CD14-positive monocyte (primary cell): ENCODE measurements around the gene PSMB11. TPM values are rescaled to one million over a fixed set of nuclear protein-coding genes. Genes with fewer than 3 reads are reported as not detected.

Experiments used
- DNase-seq, 3 donors: peaks; one replicate each; pipeline ENCODE4 v3.0.0-alpha.2; 2011 to 2022
- H2AFZ ChIP-seq: 2 replicates; pipeline ENCODE4 v1.6.0; 2012; ENCODE audit warnings: mild to moderate bottlenecking, low read depth, low read length, inconsistent platforms; ENCODE audit not compliant: insufficient read depth, poor library complexity, severe bottlenecking
- H3K27ac ChIP-seq, 2 donors: 1 replicate in 1 of 2; 2 replicates in 1 of 2; pipeline ENCODE4 v1.5.1; 2012 to 2013; ENCODE audit warnings: low read length in 2 of 2, control low read depth in 1 of 2, inconsistent platforms in 1 of 2, low read depth in 1 of 2, mild to moderate bottlenecking in 1 of 2
- H3K27me3 ChIP-seq, 2 donors: one replicate each; pipeline versions ENCODE4 v1.6.0 to v1.6.1; 2011 to 2013; ENCODE audit warnings: low read length in 2 of 2; ENCODE audit not compliant: control insufficient read depth in 2 of 2, insufficient read depth in 2 of 2
- H3K36me3 ChIP-seq, 2 donors: replicated peaks in 1 of 2; 1 replicate in 1 of 2; 2 replicates in 1 of 2; pipeline versions ENCODE4 v1.5.1 to v1.6.1; 2012 to 2013; ENCODE audit warnings: low read length in 2 of 2, control low read depth in 1 of 2, inconsistent platforms in 1 of 2, mild to moderate bottlenecking in 1 of 2; ENCODE audit not compliant: insufficient read depth in 2 of 2, control insufficient read depth in 1 of 2
- H3K4me1 ChIP-seq, 2 donors: 1 replicate in 1 of 2; 2 replicates in 1 of 2; pipeline versions ENCODE4 v1.5.1 to v1.6.1; 2012 to 2013; ENCODE audit warnings: low read length in 2 of 2, control low read depth in 1 of 2, inconsistent platforms in 1 of 2, mild to moderate bottlenecking in 1 of 2, moderate library complexity in 1 of 2; ENCODE audit not compliant: insufficient read depth in 2 of 2, control insufficient read depth in 1 of 2
- H3K4me2 ChIP-seq: replicated peaks from 2 replicates; pipeline ENCODE3; 2012; ENCODE audit warnings: low read length, moderate library complexity, mild to moderate bottlenecking; ENCODE audit not compliant: poor library complexity, severe bottlenecking; ENCODE audit errors: extremely low read depth
- H3K4me3 ChIP-seq, 3 experiments: fragments of 200-600 bp in 1 of 3; sonication (generic) in 1 of 3; replicated peaks in 1 of 3; 1 replicate in 2 of 3; 2 replicates in 1 of 3; pipeline ENCODE4 v1.5.1; 2011 to 2013; ENCODE audit warnings: low read length in 3 of 3, mild to moderate bottlenecking in 3 of 3, control low read depth in 2 of 3, low read depth in 2 of 3, inconsistent platforms in 1 of 3, moderate library complexity in 1 of 3
- H3K79me2 ChIP-seq: 2 replicates; pipeline ENCODE4 v1.6.0; 2012; ENCODE audit warnings: mild to moderate bottlenecking, control low read depth, inconsistent platforms, low read length, moderate library complexity; ENCODE audit not compliant: insufficient read depth
- H3K9ac ChIP-seq: 2 replicates; pipeline ENCODE4 v1.6.0; 2017; ENCODE audit warnings: low read length, mild to moderate bottlenecking; ENCODE audit not compliant: insufficient read depth, poor library complexity, severe bottlenecking
- H3K9me3 ChIP-seq, 2 donors: replicated peaks in 1 of 2; 1 replicate in 1 of 2; 2 replicates in 1 of 2; pipeline versions ENCODE4 v1.5.1 to v1.6.1; 2012 to 2013; ENCODE audit warnings: low read length in 2 of 2, control low read depth in 1 of 2; ENCODE audit not compliant: control insufficient read depth in 1 of 2, insufficient read depth in 1 of 2
- H4K20me1 ChIP-seq: 2 replicates; pipeline ENCODE4 v1.6.0; 2012; ENCODE audit warnings: mild to moderate bottlenecking, low read length, control low read depth, moderate library complexity; ENCODE audit not compliant: insufficient read depth
- H3K27ac Mint-ChIP-seq, 7 donors: one replicate each; pipeline ENCODE4 v1.8.0; 2020; ENCODE audit warnings: mild to moderate bottlenecking in 7 of 7, mixed read lengths in 7 of 7, moderate library complexity in 6 of 7, inconsistent platforms in 2 of 7
- H3K27me3 Mint-ChIP-seq, 3 donors: one replicate each; pipeline ENCODE4 v1.8.0; 2021 to 2022; ENCODE audit warnings: low read depth in 3 of 3, mild to moderate bottlenecking in 3 of 3, mixed read lengths in 3 of 3, moderate library complexity in 3 of 3, inconsistent platforms in 1 of 3
- H3K36me3 Mint-ChIP-seq, 2 donors: one replicate each; pipeline ENCODE4 v1.8.0; 2020; ENCODE audit warnings: mixed read lengths in 2 of 2, inconsistent platforms in 1 of 2, mild to moderate bottlenecking in 1 of 2
- H3K4me1 Mint-ChIP-seq: one replicate; pipeline ENCODE4 v1.8.0; 2020; ENCODE audit warnings: mild to moderate bottlenecking, mixed read lengths
- H3K4me3 Mint-ChIP-seq, 2 donors: one replicate each; pipeline ENCODE4 v1.8.0; 2020; ENCODE audit warnings: mild to moderate bottlenecking in 2 of 2, mixed read lengths in 2 of 2, moderate library complexity in 1 of 2
- H3K9me3 Mint-ChIP-seq, 7 donors: one replicate each; pipeline ENCODE4 v1.8.0; 2020 to 2022; ENCODE audit warnings: mixed read lengths in 7 of 7, mild to moderate bottlenecking in 6 of 7, moderate library complexity in 6 of 7, inconsistent platforms in 2 of 7
- WGBS: methylation state at CpG from one replicate; pipeline ENCODE4 v1.1.5; 2013; ENCODE audit warnings: missing lambda C conversion rate; ENCODE audit not compliant: insufficient coverage; 5-methylcytosine and 5-hydroxymethylcytosine counted together
- intact Hi-C, 2 donors: fragments of 100-400 bp; cut with micrococcal nuclease; formaldehyde crosslinking; loops; one replicate each; pipeline versions ENCODE4 v1.15.0 to v1.15.1; 2023
- polyA plus RNA-seq, 3 donors: library from polyadenylated mRNA; depleted of rRNA in 1 of 3; unstranded in 2 of 3; stranded (reverse) in 1 of 3; fragments of 300-500 nt in 2 of 3; fragments of >200 nt in 1 of 3; fragmentation: Illumina TruSeq in 2 of 3; gene quantifications; 1 replicate in 2 of 3; 2 replicates in 1 of 3; pipeline ENCODE4 v1.2.3, GENCODE V29; 2012 to 2021
- TF ChIP-seq, protein P1 (sequence below): fragments of 200-600 bp; IDR thresholded peaks from one replicate; pipeline ENCODE4 v1.8.0; 2022; ENCODE audit warnings: antibody characterized with exemption, mild to moderate bottlenecking

PSMB11 gene
- polyA plus RNA-seq, 3 donors: not detected

DNA sequence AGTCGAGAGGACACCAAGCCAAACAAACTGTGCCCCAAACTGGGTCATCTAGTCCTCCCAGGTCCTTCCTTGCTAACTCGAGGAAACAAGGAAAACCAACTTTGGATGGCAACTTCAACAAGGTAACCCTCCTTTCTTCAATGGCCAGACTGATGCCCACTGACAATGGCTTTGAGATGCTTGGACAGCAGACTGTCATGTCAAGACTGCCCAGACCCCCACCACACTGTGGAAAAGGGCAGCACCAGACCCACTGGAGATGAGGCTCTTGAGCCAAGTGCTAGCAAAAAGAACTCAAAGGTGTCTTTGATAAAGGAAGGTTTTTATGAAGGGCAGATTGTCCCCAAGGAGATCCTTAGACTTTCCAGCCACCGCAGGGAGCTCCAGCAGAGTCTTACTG lies 24.4 kb downstream of the PSMB11 start:
- H3K4me2 ChIP-seq: no peak overlapping the region
- no peaks in the 10 kb centered on the region for H3K9me3 ChIP-seq
- H3K79me2 ChIP-seq: peaks cover 47% of the 10 kb centered on the region
- peak overlapping the region in 1 of 7 donors; percentile 27 for H3K27ac Mint-ChIP-seq
- 93% methylated on average over 2 of the region's 3 CpGs for WGBS
- H3K4me1 ChIP-seq: peaks cover 22 to 26% of the 10 kb centered on the region in 2 donors
- no peak overlapping the region for H2AFZ ChIP-seq
- H3K4me3 ChIP-seq: no peak overlapping the region
- peaks cover 82% of the 10 kb centered on the region for H4K20me1 ChIP-seq
- peaks cover 0 to 1% (median 0%) of the 10 kb centered on the region in 7 donors for H3K9me3 Mint-ChIP-seq
- no peak overlapping the region for H3K9ac ChIP-seq
- no peak overlapping the region for H3K27ac ChIP-seq
- H3K27me3 ChIP-seq: no peaks in the 10 kb centered on the region
- no peak for DNase-seq
- no peak overlapping the region for H3K4me3 Mint-ChIP-seq
- H3K36me3 ChIP-seq: peaks cover 64 to 80% of the 10 kb centered on the region in 2 donors
- intact Hi-C loops: loop anchor here in 1 of 2 donors (5.0 kb wide), 2 partner anchors 41 to 121 kb away; no protein-coding TSS in a partner anchor
- H3K4me1 Mint-ChIP-seq: peaks cover 25% of the 10 kb centered on the region
- TF ChIP-seq, protein P1, sequence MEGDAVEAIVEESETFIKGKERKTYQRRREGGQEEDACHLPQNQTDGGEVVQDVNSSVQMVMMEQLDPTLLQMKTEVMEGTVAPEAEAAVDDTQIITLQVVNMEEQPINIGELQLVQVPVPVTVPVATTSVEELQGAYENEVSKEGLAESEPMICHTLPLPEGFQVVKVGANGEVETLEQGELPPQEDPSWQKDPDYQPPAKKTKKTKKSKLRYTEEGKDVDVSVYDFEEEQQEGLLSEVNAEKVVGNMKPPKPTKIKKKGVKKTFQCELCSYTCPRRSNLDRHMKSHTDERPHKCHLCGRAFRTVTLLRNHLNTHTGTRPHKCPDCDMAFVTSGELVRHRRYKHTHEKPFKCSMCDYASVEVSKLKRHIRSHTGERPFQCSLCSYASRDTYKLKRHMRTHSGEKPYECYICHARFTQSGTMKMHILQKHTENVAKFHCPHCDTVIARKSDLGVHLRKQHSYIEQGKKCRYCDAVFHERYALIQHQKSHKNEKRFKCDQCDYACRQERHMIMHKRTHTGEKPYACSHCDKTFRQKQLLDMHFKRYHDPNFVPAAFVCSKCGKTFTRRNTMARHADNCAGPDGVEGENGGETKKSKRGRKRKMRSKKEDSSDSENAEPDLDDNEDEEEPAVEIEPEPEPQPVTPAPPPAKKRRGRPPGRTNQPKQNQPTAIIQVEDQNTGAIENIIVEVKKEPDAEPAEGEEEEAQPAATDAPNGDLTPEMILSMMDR: no peak
- peaks cover 0 to 4% (median 0%) of the 10 kb centered on the region in 3 donors for H3K27me3 Mint-ChIP-seq
- H3K36me3 Mint-ChIP-seq: peaks cover 75 to 81% of the 10 kb centered on the region in 2 donors

DNA sequence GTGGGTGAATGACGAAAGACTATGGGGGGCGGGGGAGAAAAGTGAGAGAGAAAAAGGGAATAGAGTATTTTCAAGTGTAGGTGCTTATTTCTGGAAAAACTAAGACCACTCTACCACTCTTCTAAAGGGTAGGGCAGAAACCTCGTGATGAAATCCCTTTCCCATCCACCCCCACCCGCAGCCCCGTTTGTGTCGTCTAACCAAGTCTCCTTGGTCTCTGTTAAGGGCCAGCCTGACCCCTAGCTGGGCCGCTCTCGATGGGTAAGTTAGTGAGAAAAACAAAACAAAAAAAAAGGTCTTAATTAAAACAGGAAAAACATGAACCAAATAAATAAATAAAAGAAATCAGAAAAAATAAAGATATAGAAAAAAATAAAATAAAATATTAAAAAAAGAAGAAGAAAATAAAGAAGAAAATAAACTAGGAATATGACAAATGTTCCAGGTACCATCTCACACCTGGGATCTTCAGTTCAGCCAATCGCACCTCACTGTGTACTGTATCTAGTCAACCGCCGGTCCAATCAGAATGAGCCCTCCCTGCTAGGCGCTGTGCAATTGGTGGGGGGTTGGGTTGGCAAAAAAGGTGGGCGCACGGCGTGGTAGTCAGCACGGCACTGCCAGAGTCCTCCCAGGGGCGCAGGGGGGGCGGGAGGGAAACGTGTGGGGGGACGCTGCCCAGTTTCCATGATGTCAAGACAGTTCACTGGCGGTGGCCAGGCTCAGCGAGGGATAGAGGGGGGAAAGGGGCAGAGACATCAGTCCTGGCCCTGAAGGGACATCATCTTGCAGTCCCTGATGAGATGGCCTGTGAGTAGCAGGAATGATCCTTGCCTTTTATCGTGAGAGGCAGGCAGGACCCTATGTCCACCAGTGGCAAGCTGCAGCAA lies 25.1 kb downstream of the PSMB11 start:
- peaks cover 75 to 78% of the 10 kb centered on the region in 2 donors for H3K36me3 Mint-ChIP-seq
- H3K79me2 ChIP-seq: peaks cover 55% of the 10 kb centered on the region
- H3K4me3 Mint-ChIP-seq: no peak overlapping the region
- H3K27ac ChIP-seq: no peak overlapping the region
- TF ChIP-seq, protein P1: no peak
- H3K4me3 ChIP-seq: no peak overlapping the region
- 100% methylated on average over 5 of the region's 23 CpGs for whole genome bisulfite sequencing
- peaks cover 32% of the 10 kb centered on the region for H3K4me1 Mint-ChIP-seq
- no peak overlapping the region for H3K4me2 ChIP-seq
- peaks cover 28 to 33% of the 10 kb centered on the region in 2 donors for H3K4me1 ChIP-seq
- no peak for DNase-seq
- intact Hi-C loops: loop anchor here in 1 of 2 donors (5.0 kb wide), 2 partner anchors 40 to 120 kb away; no protein-coding TSS in a partner anchor
- H3K27me3 ChIP-seq: no peaks in the 10 kb centered on the region
- peaks cover 87% of the 10 kb centered on the region for H4K20me1 ChIP-seq
- H3K9me3 ChIP-seq: no peaks in the 10 kb centered on the region
- peak overlapping the region in 1 of 7 donors; percentile 26 for H3K27ac Mint-ChIP-seq
- peaks cover 62 to 77% of the 10 kb centered on the region in 2 donors for H3K36me3 ChIP-seq
- no peak overlapping the region for H2AFZ ChIP-seq
- peaks cover 0 to 4% (median 0%) of the 10 kb centered on the region in 3 donors for H3K27me3 Mint-ChIP-seq
- no peaks in the 10 kb centered on the region for H3K9me3 Mint-ChIP-seq
- no peak overlapping the region for H3K9ac ChIP-seq
